B cell (primary cell): ENCODE measurements around the gene ZNF609. TPM values are rescaled to one million over a fixed set of nuclear protein-coding genes. Genes with fewer than 3 reads are reported as not detected.

Experiments used
- ATAC-seq: fragments of 200-7000 bp; cut with Tn5 transposase; one replicate; pipeline ENCODE4 v1.10.0; 2021; ENCODE audit warnings: low read depth, mild to moderate bottlenecking, moderate number of reproducible peaks, moderate library complexity
- CTCF ChIA-PET: fragments of 350-600 bp; sonication (Branson Sonifier 250); formaldehyde crosslinking; loops from one replicate; lab custom pipeline; 2021; ENCODE audit warnings: antibody characterized with exemption, inconsistent platforms; lab: Charles Lee
- POLR2A ChIA-PET: fragments of 350-600 bp; sonication (Branson Sonifier 250); formaldehyde crosslinking; loops from one replicate; lab custom pipeline; 2021; ENCODE audit warnings: antibody characterized with exemption; lab: Charles Lee
- DNase-seq: peaks from one replicate; pipeline ENCODE4 v3.0.0; 2013
- H2AFZ ChIP-seq: 2 replicates; pipeline ENCODE4 v1.6.1; 2012; ENCODE audit warnings: mild to moderate bottlenecking, low read depth, low read length; ENCODE audit not compliant: insufficient read depth, poor library complexity, severe bottlenecking
- H3K27ac ChIP-seq, 2 donors: 1 replicate in 1 of 2; 2 replicates in 1 of 2; pipeline ENCODE4 v1.5.1; 2012 to 2013; ENCODE audit warnings: low read length in 2 of 2, mild to moderate bottlenecking in 2 of 2, moderate library complexity in 1 of 2
- H3K27me3 ChIP-seq, 4 experiments: fragments of 200-600 bp in 1 of 4; sonication (generic) in 1 of 4; replicated peaks in 1 of 4; 1 replicate in 2 of 4; 2 replicates in 2 of 4; pipeline versions ENCODE4 v1.6.1 to v1.7.0; 2013 to 2016; ENCODE audit warnings: low read length in 3 of 4, mild to moderate bottlenecking in 2 of 4, mixed read lengths in 1 of 4, moderate library complexity in 1 of 4; ENCODE audit not compliant: insufficient read depth in 4 of 4, control insufficient read depth in 3 of 4; ENCODE audit errors: control extremely low read depth in 1 of 4
- H3K36me3 ChIP-seq, 2 experiments: replicated peaks in 1 of 2; 1 replicate in 1 of 2; 2 replicates in 1 of 2; pipeline versions ENCODE4 v1.6.1 to v1.7.1; 2013; ENCODE audit warnings: low read length in 1 of 2; ENCODE audit not compliant: insufficient read depth in 2 of 2, control insufficient read depth in 1 of 2; ENCODE audit errors: control extremely low read depth in 1 of 2, extremely low read depth in 1 of 2
- H3K4me1 ChIP-seq, 2 donors: fragments of 200-600 bp in 1 of 2; sonication (generic) in 1 of 2; 1 replicate in 1 of 2; 2 replicates in 1 of 2; pipeline versions ENCODE4 v1.5.1 to v1.6.1; 2013 to 2017; ENCODE audit warnings: low read length in 2 of 2; ENCODE audit not compliant: control insufficient read depth in 2 of 2, insufficient read depth in 2 of 2
- H3K4me2 ChIP-seq: replicated peaks from 2 replicates; pipeline ENCODE3; 2012; ENCODE audit warnings: mild to moderate bottlenecking, low read depth, low read length; ENCODE audit not compliant: poor library complexity, severe bottlenecking
- H3K4me3 ChIP-seq, 5 experiments: fragments of 200-600 bp in 1 of 5; sonication (generic) in 1 of 5; 1 replicate in 3 of 5; 2 replicates in 2 of 5; pipeline versions ENCODE4 v1.5.1 to v1.7.0; 2011 to 2016; ENCODE audit warnings: low read length in 4 of 5, mild to moderate bottlenecking in 4 of 5, low read depth in 2 of 5, control low read depth in 1 of 5, moderate library complexity in 1 of 5; ENCODE audit not compliant: insufficient read depth in 1 of 5; ENCODE audit errors: control extremely low read depth in 1 of 5, extremely low read depth in 1 of 5
- H3K79me2 ChIP-seq: fragments of 200-600 bp; sonication (generic); one replicate; pipeline ENCODE4 v1.6.0; 2016; ENCODE audit warnings: low read length; ENCODE audit not compliant: control insufficient read depth, insufficient read depth
- H3K9ac ChIP-seq: fragments of 200-600 bp; sonication (generic); 2 replicates; pipeline ENCODE4 v1.6.1; 2017; ENCODE audit warnings: mild to moderate bottlenecking, low read length, moderate library complexity
- H3K9me3 ChIP-seq, 3 donors: one replicate each; pipeline versions ENCODE4 v1.6.1 to v1.7.1; 2013; ENCODE audit warnings: low read length in 2 of 3; ENCODE audit not compliant: control insufficient read depth in 2 of 3, insufficient read depth in 1 of 3; ENCODE audit errors: control extremely low read depth in 1 of 3
- H4K20me1 ChIP-seq: 2 replicates; pipeline ENCODE4 v1.6.0; 2012; ENCODE audit warnings: mild to moderate bottlenecking, low read length; ENCODE audit not compliant: insufficient read depth, control insufficient read depth, poor library complexity, severe bottlenecking
- H3K27ac Mint-ChIP-seq: one replicate; pipeline ENCODE4 v1.8.0; 2021; ENCODE audit warnings: mixed read lengths
- H3K27me3 Mint-ChIP-seq: one replicate; pipeline ENCODE4 v1.8.0; 2021; ENCODE audit warnings: mixed read lengths
- H3K4me1 Mint-ChIP-seq: one replicate; pipeline ENCODE4 v1.8.0; 2021; ENCODE audit warnings: mixed read lengths
- H3K4me3 Mint-ChIP-seq: one replicate; pipeline ENCODE4 v1.8.0; 2021; ENCODE audit warnings: mixed read lengths
- H3K9me3 Mint-ChIP-seq: one replicate; pipeline ENCODE4 v1.8.0; 2022; ENCODE audit warnings: mixed read lengths; ENCODE audit not compliant: insufficient read depth
- EZH2 ChIP-seq: IDR thresholded peaks from 2 replicates; pipeline ENCODE4 v1.6.1; 2012; ENCODE audit warnings: borderline replicate concordance, low read depth, mild to moderate bottlenecking, moderate library complexity, low read length; ENCODE audit not compliant: insufficient read depth, poor library complexity, severe bottlenecking
- WGBS: methylation state at CpG from one replicate; pipeline ENCODE4 v1.1.5; 2013; ENCODE audit warnings: missing lambda C conversion rate; ENCODE audit not compliant: insufficient coverage; 5-methylcytosine and 5-hydroxymethylcytosine counted together
- intact Hi-C: fragments of 100-400 bp; cut with micrococcal nuclease; formaldehyde crosslinking; loops from one replicate; pipeline ENCODE4 v1.10.0; 2022
- polyA plus RNA-seq: library from polyadenylated mRNA; depleted of rRNA; stranded (reverse); fragments of >200 nt; gene quantifications from 2 replicates; pipeline ENCODE4 v1.2.3, GENCODE V29; 2012
- total RNA-seq, 2 donors: library from RNA; stranded (reverse); fragments of 120-200 nt in 1 of 2; gene quantifications; 1 replicate in 1 of 2; 2 replicates in 1 of 2; pipeline versions ENCODE4 v1.2.3 to v1.2.4, GENCODE V29; 2013 to 2022
- TF ChIP-seq, protein P1 (sequence below): fragments of 200-600 bp; IDR thresholded peaks from one replicate; pipeline ENCODE4 v1.8.0; 2022; ENCODE audit warnings: antibody characterized with exemption, mild to moderate bottlenecking

The ZNF609 gene
- total and polyA plus RNA-seq, 2 donors (not counting 1 experiment from before 2014, with no cell fraction given): 5.8 to 32.9 TPM

DNA sequence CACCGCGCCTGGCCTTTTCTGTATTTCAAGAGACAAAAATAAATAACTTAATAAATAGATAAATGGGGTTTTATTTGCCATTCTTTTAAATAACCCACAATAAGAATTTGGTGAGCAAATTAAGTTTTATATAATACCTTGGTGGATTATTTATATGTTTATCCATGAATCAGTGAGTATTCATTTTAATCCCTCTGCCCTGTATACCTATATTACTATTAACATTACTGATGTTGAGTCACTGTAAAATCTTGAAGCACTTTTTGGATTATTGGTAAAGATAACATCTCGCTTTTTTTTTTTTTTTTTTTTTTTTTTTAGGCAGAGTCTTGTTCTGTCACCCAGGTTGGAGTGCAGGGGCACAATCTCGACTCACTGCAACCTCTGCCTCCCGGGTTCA, 154.1 kb downstream of the ZNF609 start:
- no peaks in the 10 kb centered on the region for H4K20me1 ChIP-seq
- no peaks in the 10 kb centered on the region for H3K4me1 ChIP-seq
- no peak overlapping the region for H3K27ac ChIP-seq
- WGBS: 100% methylated on average over 2 of the region's 5 CpGs
- Mint-ChIP-seq H3K4me1 (peaks cover 14% of the 10 kb centered on the region), H3K9me3 (no peaks in the 10 kb centered on the region), H3K4me3 (no peak overlapping the region), H3K27ac (no peak overlapping the region), H3K27me3 (no peaks in the 10 kb centered on the region)
- no peak for ATAC-seq
- H3K36me3 ChIP-seq: no peaks in the 10 kb centered on the region
- intact Hi-C loops: no loop called here
- peaks cover 34% of the 10 kb centered on the region for H3K79me2 ChIP-seq
- H3K4me2 ChIP-seq: no peak overlapping the region
- no peak overlapping the region for H3K9ac ChIP-seq
- CTCF ChIA-PET: no interaction called here
- TF ChIP-seq EZH2: no peak
- TF ChIP-seq, protein P1, sequence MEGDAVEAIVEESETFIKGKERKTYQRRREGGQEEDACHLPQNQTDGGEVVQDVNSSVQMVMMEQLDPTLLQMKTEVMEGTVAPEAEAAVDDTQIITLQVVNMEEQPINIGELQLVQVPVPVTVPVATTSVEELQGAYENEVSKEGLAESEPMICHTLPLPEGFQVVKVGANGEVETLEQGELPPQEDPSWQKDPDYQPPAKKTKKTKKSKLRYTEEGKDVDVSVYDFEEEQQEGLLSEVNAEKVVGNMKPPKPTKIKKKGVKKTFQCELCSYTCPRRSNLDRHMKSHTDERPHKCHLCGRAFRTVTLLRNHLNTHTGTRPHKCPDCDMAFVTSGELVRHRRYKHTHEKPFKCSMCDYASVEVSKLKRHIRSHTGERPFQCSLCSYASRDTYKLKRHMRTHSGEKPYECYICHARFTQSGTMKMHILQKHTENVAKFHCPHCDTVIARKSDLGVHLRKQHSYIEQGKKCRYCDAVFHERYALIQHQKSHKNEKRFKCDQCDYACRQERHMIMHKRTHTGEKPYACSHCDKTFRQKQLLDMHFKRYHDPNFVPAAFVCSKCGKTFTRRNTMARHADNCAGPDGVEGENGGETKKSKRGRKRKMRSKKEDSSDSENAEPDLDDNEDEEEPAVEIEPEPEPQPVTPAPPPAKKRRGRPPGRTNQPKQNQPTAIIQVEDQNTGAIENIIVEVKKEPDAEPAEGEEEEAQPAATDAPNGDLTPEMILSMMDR: no peak
- no peaks in the 10 kb centered on the region for H3K27me3 ChIP-seq
- H3K4me3 ChIP-seq: no peak overlapping the region
- H3K9me3 ChIP-seq: peaks cover 0 to 5% (median 0%) of the 10 kb centered on the region in 3 donors
- no peak overlapping the region for H2AFZ ChIP-seq
- POLR2A ChIA-PET: interaction anchor here (0.7 kb wide), 1 partner anchor 79 kb away, joined by 10 read pairs; no protein-coding TSS in a partner anchor
- no peak for DNase-seq

DNA sequence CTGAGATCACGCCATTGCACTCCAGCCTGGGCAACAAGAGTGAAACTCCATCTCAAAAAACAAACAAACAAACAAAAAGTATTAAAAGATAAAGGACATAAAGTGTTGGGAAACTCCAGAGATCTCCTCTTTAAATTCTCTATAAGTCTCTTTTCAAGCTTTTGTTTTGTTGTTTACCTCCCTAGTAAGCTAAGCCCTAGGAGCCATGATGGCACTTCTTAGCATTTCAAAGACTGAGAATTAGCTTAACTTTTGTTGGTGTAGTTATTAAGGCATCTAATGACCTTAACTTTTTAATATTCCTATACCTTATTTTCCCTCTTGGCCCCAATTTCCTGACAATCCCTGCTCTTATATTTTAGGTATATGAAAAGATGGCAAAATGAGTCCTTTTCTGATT, 157.3 kb downstream of the ZNF609 start:
- H4K20me1 ChIP-seq: no peaks in the 10 kb centered on the region
- POLR2A ChIA-PET: no interaction called here
- no peak overlapping the region for H3K4me3 Mint-ChIP-seq
- no peak overlapping the region for H3K9ac ChIP-seq
- H3K4me1 Mint-ChIP-seq: peaks cover 31% of the 10 kb centered on the region
- CTCF ChIA-PET: no interaction called here
- no peak for DNase-seq
- no peak overlapping the region for H3K27ac Mint-ChIP-seq
- H3K9me3 Mint-ChIP-seq: no peaks in the 10 kb centered on the region
- H3K4me2 ChIP-seq: no peak overlapping the region
- no peaks in the 10 kb centered on the region for H3K27me3 ChIP-seq
- no CpG with 5 or more reads among the region's 1 CpG for WGBS
- no peak for ATAC-seq
- H2AFZ ChIP-seq: no peak overlapping the region
- no peaks in the 10 kb centered on the region for H3K9me3 ChIP-seq
- H3K4me1 ChIP-seq: peaks cover 21 to 25% of the 10 kb centered on the region in 2 donors
- no peaks in the 10 kb centered on the region for H3K27me3 Mint-ChIP-seq
- no peak for TF ChIP-seq EZH2
- TF ChIP-seq, protein P1: no peak
- intact Hi-C loops: no loop called here
- H3K27ac ChIP-seq: no peak overlapping the region
- no peaks in the 10 kb centered on the region for H3K36me3 ChIP-seq
- H3K4me3 ChIP-seq: no peak overlapping the region
- peaks cover 42% of the 10 kb centered on the region for H3K79me2 ChIP-seq
